ENCODE results near the gene TMEM176A. TPM values are rescaled to one million over a fixed set of nuclear protein-coding genes. Genes with fewer than 3 reads are reported as not detected.

Gene TMEM176A
- total RNA-seq, 1 donor from 2014 or later: 30.7 TPM

DNA sequence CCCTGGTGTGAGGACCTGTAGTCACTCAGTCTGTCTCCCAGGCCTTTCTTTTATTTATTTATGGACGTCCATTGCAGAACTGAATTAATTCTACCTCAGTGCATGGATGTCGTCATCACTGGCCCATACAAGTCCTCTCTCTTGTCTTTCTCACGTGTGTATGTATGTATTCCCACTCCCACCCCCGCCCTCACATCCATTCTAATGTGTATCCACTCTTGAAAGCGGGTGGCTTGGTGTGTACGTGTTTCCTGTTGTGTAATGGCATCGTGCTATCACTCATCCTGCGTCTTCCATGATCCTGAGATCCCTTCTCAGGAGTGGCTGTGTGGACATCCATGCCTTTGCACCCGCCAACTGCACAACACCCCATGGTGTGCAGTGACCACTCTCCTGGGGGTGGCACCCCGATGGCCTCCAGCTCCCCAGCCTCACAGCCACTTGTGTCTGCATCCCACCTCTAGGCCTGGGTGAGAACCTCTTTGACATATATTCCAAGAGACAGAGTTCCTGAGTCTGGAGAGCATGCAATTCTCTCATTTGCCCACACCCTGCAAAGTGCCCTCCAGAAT, 48.7 kb downstream of the TMEM176A start:
- peak; percentile 9 for DNase-seq (ENCODE audit: low spot score)

DNA sequence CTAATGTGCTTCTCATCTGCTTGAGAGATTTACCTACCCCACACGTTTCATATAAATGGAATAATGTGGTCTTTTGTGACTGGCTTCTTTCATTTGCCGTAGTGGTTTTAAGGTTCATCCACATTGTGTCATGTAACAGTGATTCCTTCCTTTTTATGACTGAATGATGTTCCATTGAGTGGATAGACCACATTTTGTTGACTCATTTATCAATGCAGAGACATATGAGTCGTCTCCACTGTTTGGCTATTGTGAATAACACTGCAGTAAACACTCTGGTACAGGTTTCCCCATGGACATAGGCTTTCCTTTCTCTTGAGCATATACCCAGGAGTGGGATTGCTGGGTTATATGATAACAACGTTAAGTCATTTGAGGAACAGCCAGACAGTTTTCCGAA, 49.7 kb downstream of the TMEM176A start:
- no peak for DNase-seq (ENCODE audit: low spot score)

DNA sequence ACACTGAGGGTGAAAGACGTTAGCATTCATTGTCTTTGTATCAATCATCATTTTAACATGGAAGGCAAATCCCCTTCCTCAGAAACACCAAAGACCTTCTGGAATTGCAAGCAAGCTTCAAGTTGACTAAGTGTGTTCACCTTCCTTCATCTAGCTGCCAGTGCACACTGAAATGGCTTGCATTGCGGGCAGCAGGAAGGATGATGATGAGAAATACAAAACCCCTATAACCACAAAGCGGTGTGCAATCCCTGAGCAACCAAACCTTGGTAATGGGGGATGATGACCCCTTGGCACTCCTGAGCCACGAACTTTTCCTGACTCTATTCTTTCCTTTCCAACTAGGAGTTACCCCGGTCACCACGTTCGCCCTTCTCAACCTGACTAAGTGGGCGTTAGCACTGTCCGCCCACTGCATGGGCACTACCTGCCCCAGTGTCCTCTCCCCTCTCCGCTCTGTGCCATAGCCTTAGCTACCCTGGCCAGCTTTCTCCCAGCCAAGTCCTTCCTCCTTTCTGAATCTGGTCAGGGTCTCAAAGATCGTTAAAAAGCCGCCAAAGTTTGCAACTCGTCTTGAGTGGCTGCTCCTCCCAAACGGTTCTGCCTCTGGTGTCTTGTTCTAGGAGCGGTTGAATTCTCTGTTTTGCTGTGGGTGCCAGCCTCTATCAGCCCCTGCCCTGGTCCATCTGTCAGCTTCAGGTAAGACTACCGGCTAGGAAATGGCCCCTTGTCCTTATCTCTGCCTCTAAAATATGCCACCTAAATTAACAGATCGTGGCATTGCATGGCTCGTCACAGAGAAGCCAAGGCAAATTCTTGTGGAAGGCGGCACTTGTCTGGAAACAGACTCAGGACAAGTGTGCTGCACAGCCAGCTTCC, 51.2 kb downstream of the TMEM176A start:
- DNase-seq (ENCODE audit: low spot score): no peak

DNA sequence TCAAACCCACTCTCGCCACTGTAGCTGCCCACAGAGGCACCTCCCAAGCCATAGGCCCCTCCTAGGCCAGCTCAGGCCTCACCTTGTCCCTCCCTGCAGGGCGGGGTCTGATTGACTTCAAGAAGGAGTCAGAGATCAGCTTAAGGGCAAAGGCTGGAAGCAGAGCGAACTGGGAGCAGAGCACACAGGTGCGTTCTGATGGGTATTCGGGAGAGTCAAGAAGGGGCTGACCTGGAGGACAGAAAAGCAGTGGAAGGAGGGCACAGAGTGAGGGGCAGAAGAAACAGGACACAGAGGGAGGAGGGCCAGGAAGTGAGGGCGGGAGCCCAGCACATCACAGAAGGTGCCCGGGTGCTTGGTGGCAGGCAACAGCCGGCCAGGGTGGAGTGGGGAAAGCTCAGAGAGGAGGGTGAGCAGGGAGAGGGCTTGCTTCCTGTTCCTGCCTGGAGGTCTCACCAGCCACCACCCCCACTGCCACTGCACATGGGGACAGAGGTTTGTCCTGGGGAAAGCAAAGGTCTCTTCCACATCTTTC, 51.9 kb downstream of the TMEM176A start, which contains the start of gene AOC1:
TSS of gene AOC1 (plus strand) at position 147 of the 535 bp plus-strand sequence. CDS start 3,954 bp downstream, outside the sequence.
- DNase-seq (ENCODE audit: low spot score): peak; percentile 26

DNA sequence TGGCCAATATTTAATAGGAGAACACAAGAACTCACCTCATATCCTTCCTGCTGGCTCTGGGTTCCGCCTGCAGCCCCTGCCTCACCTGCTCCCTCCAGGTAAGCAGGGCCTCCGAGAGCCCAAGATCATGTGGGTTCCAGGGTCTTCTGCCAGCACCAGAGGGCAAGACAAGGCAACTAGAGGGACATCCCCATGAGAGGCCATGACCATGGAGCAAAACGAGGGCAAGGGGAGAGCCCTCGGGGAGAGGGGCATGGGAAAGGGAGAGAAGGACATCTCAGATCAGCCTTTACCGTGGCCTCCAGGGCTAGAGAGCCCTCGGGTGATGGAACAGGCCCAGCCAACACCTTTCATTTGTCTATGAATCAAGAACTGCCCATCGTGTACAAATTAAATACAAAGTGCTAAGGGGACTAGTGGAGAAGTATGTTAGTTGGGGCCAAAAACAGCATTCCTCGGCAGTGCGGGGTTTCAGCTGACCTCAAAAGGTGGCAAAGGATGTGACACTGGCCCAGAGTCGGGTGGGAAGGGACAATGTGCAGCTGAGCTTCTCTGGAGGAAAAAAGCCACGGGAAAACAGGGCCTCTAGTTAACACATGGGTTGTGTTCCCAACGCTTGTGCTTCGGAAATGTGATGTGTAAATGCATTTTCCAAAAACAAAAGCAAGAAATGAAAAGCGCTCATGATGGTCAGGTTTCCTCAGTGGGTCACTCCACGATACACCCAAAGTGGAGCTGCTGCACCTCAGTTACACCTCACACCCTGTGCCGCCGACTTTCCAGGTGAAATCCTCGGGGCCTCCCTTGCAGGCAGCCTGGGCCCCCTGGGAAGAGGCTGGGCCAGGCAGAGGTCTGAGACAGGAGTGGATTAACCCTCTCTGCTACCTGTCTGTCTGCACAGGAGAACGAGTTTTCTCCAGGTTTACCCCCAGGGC, 53.8 kb downstream of the TMEM176A start:
- DNase-seq (ENCODE audit: low spot score): peak; percentile 24

Other genes with a start within 250 kb of the TMEM176A start
- 23.5 TPM for gene GIMAP4, start 233.4 kb upstream of the TMEM176A start, total RNA-seq
- 26.3 TPM for gene GIMAP6, start 168.4 kb upstream of the TMEM176A start, total RNA-seq
- gene GIMAP2, start 115.1 kb upstream of the TMEM176A start, total RNA-seq: 11.5 TPM
- 3.5 TPM for gene GIMAP1, start 84.2 kb upstream of the TMEM176A start, total RNA-seq
- 19.2 TPM for gene GIMAP5, start 63.4 kb upstream of the TMEM176A start, total RNA-seq
- gene TMEM176B, start 405 bp upstream of the TMEM176A start, total RNA-seq: 32.7 TPM
- gene AOC1, start 51.7 kb downstream of the TMEM176A start, total RNA-seq: 1.5 TPM
- 17.7 TPM for gene KCNH2, start 177.6 kb downstream of the TMEM176A start, total RNA-seq
- 50.7 TPM for gene NOS3, start 190.2 kb downstream of the TMEM176A start, total RNA-seq
- 0.55 TPM for gene ATG9B, start 223.7 kb downstream of the TMEM176A start, total RNA-seq
- 32.4 TPM for gene ABCB8, start 227.7 kb downstream of the TMEM176A start, total RNA-seq
- 0.34 TPM for gene ASIC3, start 247.8 kb downstream of the TMEM176A start, total RNA-seq

All from ureter (tissue), 1 donor.